Heart left ventricle (tissue), 16 donors: ENCODE measurements around the gene HSPB8. TPM values are rescaled to one million over a fixed set of nuclear protein-coding genes. Genes with fewer than 3 reads are reported as not detected.

ENCODE experiments used
- ATAC-seq, 4 donors: fragments of 200-7000 bp; cut with Tn5 transposase; one replicate each; pipeline ENCODE4 v1.9.1; 2020 to 2022; ENCODE audit warnings: moderate library complexity in 4 of 4, mild to moderate bottlenecking in 3 of 4, moderate number of reproducible peaks in 1 of 4
- DNase-seq, 5 donors: peaks; one replicate each; pipeline ENCODE4 v3.0.0-alpha.2; 2020
- H3K27ac ChIP-seq, 12 donors: fragments of 200-600 bp; sonication (generic) in 4 of 12; one replicate each; pipeline versions ENCODE4 v1.5.0 to v1.8.0; 2016 to 2022; ENCODE audit warnings: mild to moderate bottlenecking in 2 of 12
- H3K27me3 ChIP-seq, 9 donors: fragments of 200-600 bp; sonication (generic) in 2 of 9; one replicate each; pipeline versions ENCODE4 v1.5.1 to v1.8.0; 2016 to 2022; ENCODE audit warnings: mild to moderate bottlenecking in 3 of 9
- H3K36me3 ChIP-seq, 9 donors: fragments of 200-600 bp; sonication (generic) in 2 of 9; one replicate each; pipeline versions ENCODE4 v1.5.0 to v1.8.0; 2018 to 2022; ENCODE audit warnings: mild to moderate bottlenecking in 2 of 9
- H3K4me1 ChIP-seq, 12 donors: fragments of 200-600 bp; sonication (generic) in 4 of 12; one replicate each; pipeline versions ENCODE4 v1.5.0 to v1.8.0; 2016 to 2022; ENCODE audit warnings: mild to moderate bottlenecking in 3 of 12
- H3K4me3 ChIP-seq, 12 donors: fragments of 200-600 bp; sonication (generic) in 4 of 12; one replicate each; pipeline versions ENCODE4 v1.5.0 to v1.8.0; 2017 to 2022; ENCODE audit warnings: mild to moderate bottlenecking in 9 of 12, moderate library complexity in 4 of 12
- H3K9me3 ChIP-seq, 12 donors: fragments of 200-600 bp; sonication (generic) in 4 of 12; one replicate each; pipeline versions ENCODE4 v1.5.0 to v1.8.0; 2016 to 2022; ENCODE audit warnings: mild to moderate bottlenecking in 1 of 12
- CTCF ChIP-seq, 12 donors: fragments of 200-600 bp; sonication (generic) in 4 of 12; IDR thresholded peaks; one replicate each; pipeline versions ENCODE4 v1.5.0 to v1.8.0; 2018 to 2022; ENCODE audit warnings: antibody characterized with exemption in 12 of 12, mild to moderate bottlenecking in 5 of 12
- POLR2A ChIP-seq, 2 donors: fragments of 450-650 bp; IDR thresholded peaks; one replicate each; pipeline ENCODE4 v1.6.1; 2017; ENCODE audit warnings: antibody characterized with exemption in 2 of 2, mild to moderate bottlenecking in 2 of 2, moderate library complexity in 2 of 2
- WGBS, 4 donors: extraction: QIAGEN DNeasy Blood & Tissue Kit in 2 of 4; methylation state at CpG; one replicate each; pipeline versions ENCODE4 v1.1.5 to v1.1.7; 2013 to 2018; 5-methylcytosine and 5-hydroxymethylcytosine counted together
- intact Hi-C, 10 donors: fragments of 100-400 bp; cut with DNase I; formaldehyde crosslinking; loops; one replicate each; pipeline versions ENCODE4 v1.11.1 to v1.14.2; 2022
- polyA plus RNA-seq, 2 donors: library from polyadenylated mRNA; stranded (reverse); fragments of 200-250 nt; gene quantifications; one replicate each; pipeline ENCODE4 v1.2.3, GENCODE V29; 2013
- total RNA-seq, 9 donors: library from RNA; depleted of rRNA in 2 of 9; stranded (reverse); fragments of >200 nt in 2 of 9; fragmentation: NEBNext Ultra II Directional in 3 of 9; extraction: Animal tissue kit (Norgen Biotek cat#: 25700) in 3 of 9; gene quantifications; one replicate each; pipeline versions ENCODE4 v1.1.0 to v1.2.4, GENCODE V29; 2016 to 2023
- donor health status: ischemic (EF 13 %, LVEDD 7.1; RV severe dilation, severe dysfunction).
- donor health status: healthy with polysubstance abuse.
- donor health status: DM: no; HTN: yes; CAD: no.
- donor health status: DM: no; HTN: no; CAD: no.
- donor health status: ischemic (EF 25% LVEDD 6.9; RV normal size, moderate dysfunction).
- donor health status: ischemic (EF 25% LVEDD 5.7; RV mildly dilated, moderate dysfunction).
- donor health status: healthy.
- donor health status: DM: yes; HTN: yes; CAD: no.
- donor health status: ischemic (EF 35%, LVEDD 5.7; RV mildly dilated, moderate dysfunction).
- donor health status: nonischemic (EF 11% LVEDD 7.7; RV severe dilation, severe dysfunction).
- donor health status: DM: yes; HTN: yes; CAD: no.
- donor health status: PGD.
- donor health status: ischemic (EF 29% LVEDD 5.4; RV normal size, mild dysfunction).
- donor health status: nonischemic (EF 23%, LVEDD 6.1; RV moderate dilation, normal function).

The HSPB8 gene
- total and polyA plus RNA-seq, 11 donors: 417 to 662 (median 523) TPM

GRCh38 chr12:119177724-119178380 is 879 bp upstream of the HSPB8 start:
- Histone ChIP-seq H3K36me3 (no peaks in the 10 kb centered on the region), H3K27ac (peak overlapping the region; percentile 67 to 99 (median 94)), H3K9me3 (no peaks in the 10 kb centered on the region), H3K27me3 (no peaks in the 10 kb centered on the region), H3K4me3 (peak overlapping the region in 7 of 12 donors; percentile 28 to 83 (median 76)), H3K4me1 (peaks cover 0 to 35% (median 15%) of the 10 kb centered on the region in 12 donors)
- no peak for DNase-seq
- 84 to 89% (median 87%) methylated on average over 15 of the region's 15 CpGs for WGBS, 4 donors
- TF ChIP-seq CTCF (IDR thresholded peaks at IDR 0.05) (no peak), POLR2A (IDR thresholded peaks at IDR 0.05) (no peak)
- ATAC-seq: no peak
- intact Hi-C loops: loop anchor here in 3 of 10 donors (1.0 to 10.0 kb wide), 6 partner anchors 21 to 643 kb away; no protein-coding TSS in a partner anchor

- Histone ChIP-seq H3K27me3 (no peaks in the 10 kb centered on the region), H3K9me3 (no peaks in the 10 kb centered on the region), H3K36me3 (no peaks in the 10 kb centered on the region), H3K4me1 (peaks cover 0 to 46% (median 22%) of the 10 kb centered on the region in 12 donors), H3K27ac (peak overlapping the region; percentile 88 to 99 (median 96)), H3K4me3 (peak overlapping the region; percentile 53 to 83 (median 72))
- peak; percentile 55 to 68 (median 67) for DNase-seq
- peak; percentile 3 to 29 (median 14) for ATAC-seq
- TF ChIP-seq POLR2A (IDR thresholded peaks at IDR 0.05) (peak in 1 of 2 donors; percentile 61), CTCF (IDR thresholded peaks at IDR 0.05) (no peak)
- 15 to 25% (median 20%) methylated on average over 13 to 18 of the region's 18 CpGs for WGBS, 4 donors
- intact Hi-C loops: loop anchor here in 4 of 10 donors (2.0 to 10.0 kb wide), 8 partner anchors 25 to 645 kb away; no protein-coding TSS in a partner anchor
Observed at GRCh38 chr12:119179335-119180021, 747 bp downstream of the HSPB8 start.

GRCh38 chr12:119180380-119181040 is 1.8 kb downstream of the HSPB8 start:
- Histone ChIP-seq H3K27me3 (no peaks in the 10 kb centered on the region), H3K9me3 (no peaks in the 10 kb centered on the region), H3K27ac (peak overlapping the region; percentile 88 to 99 (median 96)), H3K4me1 (peaks cover 0 to 54% (median 23%) of the 10 kb centered on the region in 12 donors), H3K4me3 (peak overlapping the region; percentile 53 to 83 (median 72)), H3K36me3 (no peaks in the 10 kb centered on the region)
- intact Hi-C loops: loop anchor here in 4 of 10 donors (5.0 to 10.0 kb wide), 3 partner anchors 67 to 232 kb away; no protein-coding TSS in a partner anchor
- WGBS, 4 donors: 20 to 26% (median 21%) methylated on average over 7 of the region's 7 CpGs
- TF ChIP-seq CTCF (IDR thresholded peaks at IDR 0.05): no peak
- no peak for TF ChIP-seq POLR2A (IDR thresholded peaks at IDR 0.05)
- peak in 4 of 5 donors; percentile 55 to 63 (median 62) for DNase-seq
- peak in 1 of 4 donors; percentile 8 for ATAC-seq
